Neural cell (in vitro differentiated cells): Measurements from ENCODE around the gene SPAG16.

ENCODE experiments used
- CTCF ChIP-seq: fragments of 450-650 bp; IDR thresholded peaks from 2 replicates; pipeline ENCODE4 v1.5.1; 2014; ENCODE audit warnings: antibody characterized with exemption, mild to moderate bottlenecking, moderate library complexity; ENCODE audit not compliant: poor library complexity, severe bottlenecking
- EP300 ChIP-seq: fragments of 450-650 bp; conservative IDR thresholded peaks from 2 replicates; pipeline ENCODE4 v1.6.1; 2014; ENCODE audit warnings: antibody characterized with exemption, mild to moderate bottlenecking, moderate library complexity; ENCODE audit not compliant: poor library complexity, severe bottlenecking
- EZH2 ChIP-seq: fragments of 200-600, 300-800 bp; shearing (Covaris generic), sonication (generic); IDR thresholded peaks from 2 replicates; pipeline ENCODE4 v1.6.1; 2014; ENCODE audit warnings: antibody characterized with exemption, low read length, borderline replicate concordance, mild to moderate bottlenecking; ENCODE audit not compliant: insufficient read depth, poor library complexity, severe bottlenecking
- MXI1 ChIP-seq: fragments of 450-650 bp; conservative IDR thresholded peaks from 2 replicates; pipeline ENCODE4 v1.6.1; 2014; ENCODE audit warnings: antibody characterized with exemption, mild to moderate bottlenecking; ENCODE audit not compliant: poor library complexity, severe bottlenecking
- POLR2AphosphoS5 ChIP-seq: IDR thresholded peaks from 2 replicates; pipeline ENCODE4 v1.6.1; 2012
- REST ChIP-seq: IDR thresholded peaks from 2 replicates; pipeline ENCODE4 v1.6.1; 2012; ENCODE audit warnings: borderline replicate concordance
- SMC3 ChIP-seq: fragments of 450-650 bp; conservative IDR thresholded peaks from 2 replicates; pipeline ENCODE4 v1.6.1; 2014; ENCODE audit warnings: antibody characterized with exemption, mild to moderate bottlenecking, moderate library complexity; ENCODE audit not compliant: poor library complexity
- TAF1 ChIP-seq: IDR thresholded peaks from 2 replicates; pipeline ENCODE4 v1.6.1; 2012; ENCODE audit warnings: low read depth

- TF ChIP-seq CTCF (no peak), POLR2AphosphoS5 (no peak), MXI1 (no peak), EZH2 (no peak), REST (no peak), SMC3 (no peak), TAF1 (no peak), EP300 (no peak)
Observed at GRCh38 chr2:213689585-213689984, 405.3 kb downstream of the SPAG16 start.
